C4-2B (cell line): ENCODE measurements around the gene IL26.

Source experiments
- CTCF ChIP-seq: fragments of 450-650 bp; conservative IDR thresholded peaks from 2 replicates; pipeline ENCODE4 v1.5.1; 2017; ENCODE audit warnings: mild to moderate bottlenecking
- ZFX ChIP-seq: fragments of 450-650 bp; IDR thresholded peaks from 2 replicates; pipeline ENCODE4 v1.6.1; 2017

- no peak for TF ChIP-seq CTCF
- no peak for TF ChIP-seq ZFX
Measured at GRCh38 chr12:68224613-68225285, 861 bp downstream of the IL26 start.
